Mucosa of descending colon (tissue), 3 donors: ENCODE measurements around the gene SEZ6L. TPM values are rescaled to one million over a fixed set of nuclear protein-coding genes. Genes with fewer than 3 reads are reported as not detected.

Experiments
- ATAC-seq: fragments of 200-7000 bp; cut with Tn5 transposase; one replicate; pipeline ENCODE4 v1.9.1; 2020; ENCODE audit warnings: mild to moderate bottlenecking, moderate library complexity
- DNase-seq, 3 donors: peaks; one replicate each; pipeline ENCODE4 v3.0.0-alpha.2; 2020
- H3K36me3 ChIP-seq: fragments of 200-600 bp; one replicate; pipeline ENCODE4 v1.8.0; 2021; ENCODE audit warnings: low read depth, mild to moderate bottlenecking
- H3K4me1 ChIP-seq: fragments of 200-600 bp; one replicate; pipeline ENCODE4 v1.8.0; 2021; ENCODE audit warnings: low read depth, mild to moderate bottlenecking
- H3K4me3 ChIP-seq: fragments of 200-600 bp; one replicate; pipeline ENCODE4 v1.8.0; 2021; ENCODE audit warnings: mild to moderate bottlenecking
- H3K9me3 ChIP-seq: fragments of 200-600 bp; one replicate; pipeline ENCODE4 v1.8.0; 2021; ENCODE audit warnings: mild to moderate bottlenecking
- CTCF ChIP-seq: fragments of 200-600 bp; IDR thresholded peaks from one replicate; pipeline ENCODE4 v1.8.0; 2022; ENCODE audit warnings: antibody characterized with exemption, mild to moderate bottlenecking
- intact Hi-C, 2 donors: fragments of 100-400 bp; cut with DNase I in 1 of 2; cut with micrococcal nuclease in 1 of 2; formaldehyde crosslinking; loops; one replicate each; pipeline versions ENCODE4 v1.11.0 to v1.11.1; 2022; cut with DNase I, micrococcal nuclease
- total RNA-seq, 3 donors: library from RNA; stranded (reverse); fragmentation: NEBNext Ultra II Directional in 2 of 3; extraction: Animal tissue kit (Norgen Biotek cat#: 25700) in 2 of 3; gene quantifications; one replicate each; pipeline versions ENCODE4 v1.2.1 to v1.2.4, GENCODE V29; 2021 to 2023
- donor health status: DM: no; HTN: no; CAD: no; lungs with moderate emphysema.
- donor health status: DM: no; HTN: no; CAD: no.
- donor health status: DM: no; HTN: yes; CAD: no.

The SEZ6L gene
- total RNA-seq, 3 donors from 2014 or later, result 0.09 to 2.0 TPM; not detected in 1

DNA sequence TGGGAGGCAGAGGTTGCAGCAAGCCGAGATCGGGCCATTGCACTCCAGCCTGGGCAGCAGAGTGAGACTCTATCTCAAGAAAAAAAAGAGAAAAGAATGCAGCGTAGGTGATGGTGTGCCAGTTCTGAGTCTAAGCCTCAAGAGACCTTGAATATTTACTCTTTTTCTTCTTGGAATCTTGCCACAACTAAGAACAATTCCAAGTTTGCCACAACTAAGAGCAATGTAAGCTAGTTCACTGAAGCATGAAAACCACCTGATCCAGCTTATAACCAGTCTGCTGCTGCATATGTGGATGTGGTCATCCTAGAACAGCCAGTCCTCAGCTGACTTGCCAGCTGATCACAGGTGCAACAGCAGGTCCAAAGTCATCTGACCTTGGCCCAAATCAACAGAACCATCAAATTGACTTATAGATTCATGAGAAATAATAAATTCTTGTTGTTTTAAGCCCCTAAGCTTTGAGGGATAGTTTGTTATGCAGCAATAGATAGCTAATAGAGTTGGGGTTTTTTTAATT lies 25.4 kb upstream of the SEZ6L start:
- Histone ChIP-seq H3K36me3 (no peaks in the 10 kb centered on the region), H3K4me1 (no peaks in the 10 kb centered on the region), H3K4me3 (no peak overlapping the region), H3K9me3 (no peaks in the 10 kb centered on the region)
- intact Hi-C loops, result no loop called here
- TF ChIP-seq CTCF, result no peak
- no peak for DNase-seq
- ATAC-seq, result no peak

DNA sequence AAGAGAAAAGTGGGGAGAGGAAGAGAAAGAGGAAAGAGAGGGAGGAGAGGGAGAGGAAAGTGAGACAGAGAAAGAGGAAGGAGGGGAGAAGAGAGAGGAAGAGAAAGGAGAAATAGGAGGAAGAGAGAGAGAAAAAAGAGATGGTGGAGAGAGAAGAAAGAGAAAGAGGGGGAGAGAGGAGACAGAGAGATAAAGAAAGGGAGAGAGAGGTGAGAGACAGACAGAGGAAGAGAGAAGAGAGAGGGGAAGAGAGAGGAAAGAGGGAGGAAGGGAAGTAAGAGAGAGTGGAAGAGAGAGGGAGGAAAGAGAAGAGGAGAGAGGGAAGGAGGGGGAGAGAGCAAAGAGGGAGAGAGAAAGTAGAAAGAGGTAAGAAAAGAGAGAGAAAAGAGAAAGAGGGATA lies 9.4 kb upstream of the SEZ6L start:
- no peak for TF ChIP-seq CTCF
- H3K36me3 ChIP-seq, result no peaks in the 10 kb centered on the region
- no peaks in the 10 kb centered on the region for H3K9me3 ChIP-seq
- intact Hi-C loops, result no loop called here
- DNase-seq (no peak), ATAC-seq (no peak)
- no peak overlapping the region for H3K4me3 ChIP-seq
- no peaks in the 10 kb centered on the region for H3K4me1 ChIP-seq

DNA sequence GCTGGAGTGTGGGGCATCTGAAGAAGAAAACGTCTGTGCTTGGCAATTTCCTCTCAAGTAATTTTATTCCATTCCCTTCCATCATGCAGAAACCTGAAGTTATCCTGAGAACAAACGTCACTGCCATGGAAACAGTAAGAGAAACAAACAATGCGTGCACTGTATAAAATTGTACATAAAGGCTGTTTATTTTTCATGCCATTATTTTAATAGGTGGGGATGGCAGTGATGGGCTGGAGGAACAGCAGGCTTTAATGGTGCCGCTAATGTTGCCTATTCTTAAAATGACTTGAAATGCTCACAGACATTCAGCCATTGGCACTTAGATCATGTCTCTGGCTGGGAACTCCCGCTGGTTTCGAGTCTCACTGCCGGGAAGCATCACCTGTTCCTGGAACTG lies 7.5 kb upstream of the SEZ6L start:
- intact Hi-C loops, result no loop called here
- ATAC-seq, result no peak

GRCh38 chr22:26162926-26163325 lies 6.3 kb upstream of the SEZ6L start:
- DNase-seq, result no peak
- no peak overlapping the region for H3K4me3 ChIP-seq
- no peaks in the 10 kb centered on the region for H3K4me1 ChIP-seq
- no peak for ATAC-seq
- H3K36me3 ChIP-seq, result no peaks in the 10 kb centered on the region
- intact Hi-C loops, result no loop called here
- no peaks in the 10 kb centered on the region for H3K9me3 ChIP-seq
- no peak for TF ChIP-seq CTCF

More for the DNA sequence above, 7.5 kb upstream of the SEZ6L start:
- no peak for DNase-seq
- TF ChIP-seq CTCF, result no peak
- Histone ChIP-seq H3K4me3 (no peak overlapping the region), H3K9me3 (no peaks in the 10 kb centered on the region), H3K4me1 (no peaks in the 10 kb centered on the region), H3K36me3 (no peaks in the 10 kb centered on the region)

DNA sequence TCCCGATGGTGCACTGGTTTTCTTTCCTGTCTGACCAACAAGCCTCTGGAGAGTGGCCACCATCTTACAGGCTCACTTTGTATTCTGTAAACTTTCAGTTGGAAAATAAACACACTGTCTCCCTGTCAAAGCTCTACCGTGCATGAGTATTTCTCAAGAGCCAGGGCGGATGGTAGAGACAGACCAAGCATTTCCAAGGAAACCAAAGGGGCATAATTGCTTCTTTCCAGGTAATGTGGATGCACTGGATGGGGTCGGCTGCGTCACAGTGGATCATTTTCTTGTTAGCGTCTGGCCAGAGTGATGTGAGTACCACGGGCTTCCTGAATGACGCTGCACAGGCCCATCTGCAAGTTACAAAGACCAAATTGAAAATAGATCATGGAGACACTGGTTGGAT lies 5.1 kb upstream of the SEZ6L start:
- TF ChIP-seq CTCF, result no peak
- intact Hi-C loops, result no loop called here
- Histone ChIP-seq H3K4me3 (no peak overlapping the region), H3K4me1 (peaks cover 2% of the 10 kb centered on the region), H3K9me3 (no peaks in the 10 kb centered on the region), H3K36me3 (no peaks in the 10 kb centered on the region)
- DNase-seq (no peak), ATAC-seq (no peak)

DNA sequence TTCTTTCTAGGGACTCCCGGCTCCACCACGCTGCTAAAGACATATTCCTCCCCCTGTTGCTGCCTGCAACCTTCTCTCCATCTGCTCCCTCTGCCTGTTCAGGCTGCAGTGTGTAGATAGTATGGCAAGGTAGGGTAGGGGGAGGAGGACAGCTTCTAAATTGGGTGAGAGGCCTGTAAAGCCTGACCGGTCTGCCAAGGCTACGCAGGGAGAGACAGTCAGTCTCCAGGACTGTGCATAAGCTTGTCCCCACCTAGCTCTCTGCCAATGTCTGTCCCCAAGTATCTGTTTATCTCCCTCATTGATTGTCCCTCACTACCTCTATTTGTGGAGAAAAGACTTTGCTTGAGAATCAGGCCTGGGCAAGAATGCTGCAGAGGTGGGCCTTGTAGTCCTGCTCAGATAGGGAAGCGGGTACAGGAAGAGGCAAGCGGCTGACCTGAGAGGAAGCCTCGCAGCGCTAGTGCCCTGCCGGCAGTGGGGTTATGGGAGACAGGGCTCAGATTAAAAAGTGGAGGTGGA lies 871 bp upstream of the SEZ6L start:
- H3K36me3 ChIP-seq, result no peaks in the 10 kb centered on the region
- intact Hi-C loops, result no loop called here
- no peaks in the 10 kb centered on the region for H3K9me3 ChIP-seq
- TF ChIP-seq CTCF, result no peak
- no peak for DNase-seq
- peaks cover 2% of the 10 kb centered on the region for H3K4me1 ChIP-seq
- no peak overlapping the region for H3K4me3 ChIP-seq
- ATAC-seq, result no peak
